GM12874 (cell line): ENCODE data around the gene YAF2.

Experiments
- TF ChIP-seq, protein P1 (sequence below): IDR thresholded peaks from 2 replicates; pipeline ENCODE4 v1.5.1; 2011; ENCODE audit warnings: low read depth, mild to moderate bottlenecking, control low read depth, low read length, moderate library complexity; ENCODE audit not compliant: insufficient read depth

The YAF2 gene

DNA sequence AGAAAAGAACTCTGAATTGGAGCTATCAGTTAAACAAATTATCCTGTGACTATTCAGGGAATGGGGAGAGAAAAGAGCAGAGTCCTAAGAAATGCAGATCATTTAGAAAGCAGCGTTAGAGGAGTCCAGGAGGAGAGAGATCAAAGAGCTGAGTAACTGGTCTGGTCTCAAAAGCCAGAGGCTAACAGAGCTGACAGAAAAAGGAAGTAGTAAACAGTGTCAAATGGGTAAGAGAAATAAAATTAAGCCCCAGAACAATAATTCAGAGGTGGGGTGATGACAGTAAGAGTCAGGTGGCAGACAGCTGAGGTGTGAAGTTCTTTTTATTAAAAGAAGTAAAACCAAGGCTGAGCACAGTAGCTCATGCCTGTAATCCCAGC is 112.7 kb downstream of the YAF2 start:
- TF ChIP-seq, protein P1, sequence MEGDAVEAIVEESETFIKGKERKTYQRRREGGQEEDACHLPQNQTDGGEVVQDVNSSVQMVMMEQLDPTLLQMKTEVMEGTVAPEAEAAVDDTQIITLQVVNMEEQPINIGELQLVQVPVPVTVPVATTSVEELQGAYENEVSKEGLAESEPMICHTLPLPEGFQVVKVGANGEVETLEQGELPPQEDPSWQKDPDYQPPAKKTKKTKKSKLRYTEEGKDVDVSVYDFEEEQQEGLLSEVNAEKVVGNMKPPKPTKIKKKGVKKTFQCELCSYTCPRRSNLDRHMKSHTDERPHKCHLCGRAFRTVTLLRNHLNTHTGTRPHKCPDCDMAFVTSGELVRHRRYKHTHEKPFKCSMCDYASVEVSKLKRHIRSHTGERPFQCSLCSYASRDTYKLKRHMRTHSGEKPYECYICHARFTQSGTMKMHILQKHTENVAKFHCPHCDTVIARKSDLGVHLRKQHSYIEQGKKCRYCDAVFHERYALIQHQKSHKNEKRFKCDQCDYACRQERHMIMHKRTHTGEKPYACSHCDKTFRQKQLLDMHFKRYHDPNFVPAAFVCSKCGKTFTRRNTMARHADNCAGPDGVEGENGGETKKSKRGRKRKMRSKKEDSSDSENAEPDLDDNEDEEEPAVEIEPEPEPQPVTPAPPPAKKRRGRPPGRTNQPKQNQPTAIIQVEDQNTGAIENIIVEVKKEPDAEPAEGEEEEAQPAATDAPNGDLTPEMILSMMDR, result no peak

DNA sequence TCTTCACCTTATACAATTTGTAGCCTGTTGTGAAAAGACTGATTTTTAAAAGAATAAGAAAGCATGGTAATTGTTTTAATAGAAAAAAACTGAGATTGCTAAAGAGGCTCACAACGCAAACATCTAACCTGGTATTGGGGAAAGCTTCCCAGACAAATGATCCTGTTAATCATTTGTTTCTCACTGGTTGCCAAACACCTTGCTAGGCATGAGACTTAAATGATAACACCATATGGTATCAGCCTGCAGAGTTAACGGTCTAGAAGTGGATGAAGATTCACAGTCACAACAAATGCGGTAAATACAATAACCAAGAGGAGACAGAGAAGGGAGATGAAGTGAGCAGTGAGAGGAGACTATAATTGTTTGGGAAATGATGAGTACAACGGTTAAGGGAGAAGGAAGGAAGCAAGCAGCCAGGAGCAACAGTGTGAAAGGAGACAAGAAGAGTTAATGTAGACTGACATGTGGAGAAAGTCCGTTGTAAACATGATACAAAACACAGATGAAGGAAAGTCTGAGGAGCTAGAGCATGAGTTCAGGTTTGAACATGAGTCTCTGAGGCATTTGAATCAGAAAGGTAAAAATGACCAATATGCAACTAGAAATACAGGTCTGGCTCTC is 113.2 kb downstream of the YAF2 start:
- TF ChIP-seq, protein P1, result no peak

DNA sequence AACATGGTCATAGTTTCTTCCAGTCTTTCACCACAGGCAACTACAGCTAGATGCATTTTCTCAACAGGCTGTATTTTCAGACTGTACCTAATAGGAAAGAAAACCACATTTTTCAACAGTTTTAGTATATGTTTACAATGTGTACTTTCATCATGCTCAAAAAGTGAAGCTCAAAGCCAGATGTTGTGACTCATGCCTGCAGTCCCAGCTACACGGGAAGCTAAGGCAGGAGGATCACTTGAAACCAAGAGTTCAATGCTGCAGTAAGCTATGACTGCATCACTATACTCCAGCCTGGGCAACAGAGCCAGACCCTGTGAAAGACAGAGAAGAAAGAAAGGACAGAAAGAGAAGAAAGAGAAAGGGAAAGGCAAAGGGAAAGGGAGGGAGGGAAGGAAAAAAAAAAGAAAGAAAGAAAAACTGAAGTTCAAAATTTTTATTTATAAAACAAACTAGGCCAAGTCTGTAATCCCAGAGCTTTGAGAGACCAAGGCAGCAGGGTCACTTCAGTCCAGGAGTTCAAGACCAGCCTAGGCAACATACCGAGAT is 118.9 kb downstream of the YAF2 start:
- TF ChIP-seq, protein P1, result no peak

DNA sequence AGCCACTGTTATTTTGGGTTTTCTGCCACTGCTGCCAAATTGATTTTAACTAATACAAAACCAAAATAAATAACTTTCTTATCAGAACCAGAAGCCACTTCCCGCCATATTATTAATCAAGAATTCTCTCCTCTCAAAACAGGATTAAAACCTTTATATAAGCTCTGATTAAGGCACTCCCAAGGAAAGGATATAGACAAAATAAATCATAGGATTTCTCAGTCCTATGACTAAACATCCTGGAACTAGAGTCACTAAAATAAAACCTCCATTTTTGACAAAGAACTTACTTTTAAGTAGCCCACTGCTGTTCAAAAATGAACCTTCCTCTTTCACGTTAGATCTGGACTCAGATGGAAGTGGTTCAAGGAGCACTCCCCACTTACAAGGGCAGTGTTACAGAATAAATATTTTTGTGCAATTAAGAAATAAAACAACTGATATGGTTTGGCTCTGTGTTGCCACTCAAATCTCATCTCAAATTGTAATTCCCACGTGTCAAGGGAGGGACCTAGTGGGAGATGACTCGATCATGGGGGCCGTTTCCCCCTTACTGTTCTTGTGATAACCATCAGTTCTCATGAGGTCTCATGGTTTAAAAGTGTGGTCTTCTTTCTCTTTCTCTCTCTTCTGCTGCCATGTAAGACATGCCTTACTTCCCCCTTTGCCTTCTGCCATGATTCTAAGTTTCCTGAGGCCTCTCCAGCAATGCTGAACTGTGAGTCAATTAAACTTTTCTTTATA is 119.7 kb downstream of the YAF2 start:
- TF ChIP-seq, protein P1, result no peak

DNA sequence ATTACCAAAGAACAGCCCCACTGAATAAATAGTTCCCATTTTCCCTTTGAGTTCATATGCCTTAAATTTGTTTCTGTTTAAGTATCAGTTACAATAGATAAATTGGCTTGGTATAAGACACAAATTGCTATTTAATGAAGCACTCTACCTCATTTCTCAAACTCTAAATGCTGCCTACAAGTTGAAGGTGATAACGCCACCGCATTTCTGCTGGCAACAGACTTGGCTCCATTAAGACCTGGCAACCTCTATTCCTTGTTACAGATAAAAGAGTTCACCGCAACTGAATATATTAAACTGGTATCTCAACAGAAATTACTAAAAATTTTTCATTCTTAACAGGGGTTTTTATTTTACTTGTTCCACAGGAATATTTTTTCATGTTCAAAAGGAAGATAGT is 129.0 kb downstream of the YAF2 start:
- TF ChIP-seq, protein P1, result no peak
